ENCODE data around the gene MOCOS. TPM values are rescaled to one million over a fixed set of nuclear protein-coding genes. Genes with fewer than 3 reads are reported as not detected.

MOCOS gene
- 0.05 TPM in 2 replicates for total RNA-seq
- total RNA-seq (2013), result 0.05 TPM
- polyA plus RNA-seq, result 0.01 TPM in 1 of 2 replicates, not detected in the other
- 0.14 TPM in 1 of 2 replicates, not detected in the other for polyA minus RNA-seq

DNA sequence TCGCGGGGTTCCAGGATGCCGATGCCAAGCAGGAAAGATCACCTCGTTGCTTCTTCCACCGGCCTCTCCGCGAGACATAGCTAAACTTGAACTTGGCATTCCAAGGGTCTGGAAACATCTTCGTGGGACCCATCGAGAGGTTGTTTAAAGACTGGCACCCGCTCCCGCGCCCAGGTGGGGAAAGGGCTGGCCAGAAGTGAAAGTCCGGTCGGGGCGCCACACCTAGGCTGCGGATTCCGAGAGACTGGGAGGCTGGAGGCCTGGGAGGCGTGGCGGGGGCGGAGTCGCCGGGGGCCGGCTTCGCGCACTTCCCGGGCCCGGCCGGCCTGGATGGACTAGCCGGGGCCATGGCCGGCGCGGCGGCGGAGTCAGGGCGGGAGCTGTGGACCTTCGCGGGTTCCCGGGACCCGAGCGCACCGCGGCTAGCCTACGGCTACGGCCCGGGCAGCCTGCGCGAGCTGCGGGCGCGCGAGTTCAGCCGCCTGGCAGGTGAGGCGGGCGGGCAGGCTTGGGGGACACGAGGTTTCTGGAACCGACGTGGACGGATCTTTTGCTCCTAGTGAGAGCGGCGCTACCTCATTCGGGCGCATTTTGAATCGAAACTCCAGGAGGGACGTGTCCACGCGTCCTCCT is at the start of gene MOCOS:
Gene MOCOS (plus strand): TSS at position 305 of the 633 bp plus-strand sequence. CDS start 43 bp downstream, at position 348.
- H3K4me2 ChIP-seq (replicated peaks; ENCODE audit: low read depth, low read length, poor library complexity, severe bottlenecking), result peak within 1 kb of the TSS; percentile 99
- H3K27ac Mint-ChIP-seq, result no peak within 1 kb of the TSS
- peak within 1 kb of the TSS; percentile 53 to 92 (median 66) for H3K4me3 ChIP-seq (ENCODE audit: control extremely low read depth in 1 of 5, extremely low read depth in 1 of 5, insufficient read depth in 1 of 5, low read depth in 2 of 5, low read length in 4 of 5)
- TF ChIP-seq EZH2 (IDR thresholded peaks at IDR 0.05; ENCODE audit: borderline replicate concordance, insufficient read depth, low read depth, low read length, poor library complexity, severe bottlenecking), result no peak
- TF ChIP-seq, protein P1, sequence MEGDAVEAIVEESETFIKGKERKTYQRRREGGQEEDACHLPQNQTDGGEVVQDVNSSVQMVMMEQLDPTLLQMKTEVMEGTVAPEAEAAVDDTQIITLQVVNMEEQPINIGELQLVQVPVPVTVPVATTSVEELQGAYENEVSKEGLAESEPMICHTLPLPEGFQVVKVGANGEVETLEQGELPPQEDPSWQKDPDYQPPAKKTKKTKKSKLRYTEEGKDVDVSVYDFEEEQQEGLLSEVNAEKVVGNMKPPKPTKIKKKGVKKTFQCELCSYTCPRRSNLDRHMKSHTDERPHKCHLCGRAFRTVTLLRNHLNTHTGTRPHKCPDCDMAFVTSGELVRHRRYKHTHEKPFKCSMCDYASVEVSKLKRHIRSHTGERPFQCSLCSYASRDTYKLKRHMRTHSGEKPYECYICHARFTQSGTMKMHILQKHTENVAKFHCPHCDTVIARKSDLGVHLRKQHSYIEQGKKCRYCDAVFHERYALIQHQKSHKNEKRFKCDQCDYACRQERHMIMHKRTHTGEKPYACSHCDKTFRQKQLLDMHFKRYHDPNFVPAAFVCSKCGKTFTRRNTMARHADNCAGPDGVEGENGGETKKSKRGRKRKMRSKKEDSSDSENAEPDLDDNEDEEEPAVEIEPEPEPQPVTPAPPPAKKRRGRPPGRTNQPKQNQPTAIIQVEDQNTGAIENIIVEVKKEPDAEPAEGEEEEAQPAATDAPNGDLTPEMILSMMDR (IDR thresholded peaks at IDR 0.05), result no peak
- ChIA-PET CTCF (interaction anchor here (1.3 kb wide), 1 partner anchor 91 kb away, joined by 3 read pairs; no protein-coding TSS in a partner anchor), POLR2A (no interaction called here)
- intact Hi-C loops (cut with micrococcal nuclease), result no loop called here
- H3K9me3 Mint-ChIP-seq (ENCODE audit: insufficient read depth), result no peaks in the 10 kb centered on the region
- peak within 1 kb of the TSS; percentile 89 for H2AFZ ChIP-seq (ENCODE audit: insufficient read depth, low read depth, low read length, poor library complexity, severe bottlenecking)
- peaks cover 0 to 22% (median 10%) of the 10 kb centered on the region in 4 experiments for H3K27me3 ChIP-seq (replicated peaks in 1 of 4; ENCODE audit: control extremely low read depth in 1 of 4, control insufficient read depth in 3 of 4, insufficient read depth in 4 of 4, low read length in 3 of 4)
- peaks cover 0 to 11% (median 0%) of the 10 kb centered on the region in 3 donors for H3K9me3 ChIP-seq (ENCODE audit: control extremely low read depth in 1 of 3, control insufficient read depth in 2 of 3, insufficient read depth in 1 of 3, low read length in 2 of 3)
- DNase-seq (peak; percentile 56), ATAC-seq (ENCODE audit: low read depth) (peak; percentile 70)
- H3K9ac ChIP-seq (ENCODE audit: low read length), result peak within 1 kb of the TSS; percentile 83
- under 1% methylated on average over 66 of the region's 66 CpGs for WGBS (ENCODE audit: insufficient coverage)
- H3K36me3 ChIP-seq (replicated peaks in 1 of 2; ENCODE audit: control extremely low read depth in 1 of 2, control insufficient read depth in 1 of 2, extremely low read depth in 1 of 2, insufficient read depth in 2 of 2, low read length in 1 of 2), result no peaks in the 10 kb centered on the region
- peaks cover 36% of the 10 kb centered on the region for H3K4me1 Mint-ChIP-seq
- H4K20me1 ChIP-seq (ENCODE audit: control insufficient read depth, insufficient read depth, low read length, poor library complexity, severe bottlenecking), result no peaks in the 10 kb centered on the region
- no peaks in the 10 kb centered on the region for H3K79me2 ChIP-seq (ENCODE audit: control insufficient read depth, insufficient read depth, low read length)
- H3K27ac ChIP-seq (ENCODE audit: low read length in 2 of 2), result peak within 1 kb of the TSS in 1 of 2 donors; percentile 50
- H3K27me3 Mint-ChIP-seq, result peaks cover 31% of the 10 kb centered on the region
- H3K4me3 Mint-ChIP-seq, result peak within 1 kb of the TSS; percentile 88
- H3K4me1 ChIP-seq (ENCODE audit: control insufficient read depth in 2 of 2, insufficient read depth in 2 of 2, low read length in 2 of 2), result peaks cover 26 to 31% of the 10 kb centered on the region in 2 donors

DNA sequence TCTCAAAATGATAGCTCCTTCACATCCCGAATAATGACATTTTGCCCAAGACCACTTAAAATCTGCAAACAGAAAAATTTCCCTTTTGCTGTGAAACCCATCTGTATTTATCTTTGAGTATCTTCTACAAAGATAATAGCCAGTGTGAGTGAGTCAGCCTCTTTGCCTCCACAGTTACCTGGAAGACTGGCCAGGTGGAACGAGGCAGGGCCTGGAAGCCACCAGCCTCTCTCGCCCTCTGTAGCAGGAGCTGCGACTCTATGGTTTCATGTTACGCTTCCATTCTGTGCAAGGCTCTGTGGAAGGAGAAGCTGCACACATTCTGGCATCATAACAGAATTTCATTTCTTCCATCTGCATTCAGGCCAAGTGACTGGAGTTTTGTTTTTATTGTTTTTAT is 48.1 kb upstream of the MOCOS start:
- TF ChIP-seq, protein P1 (IDR thresholded peaks at IDR 0.05), result no peak
- no peak for TF ChIP-seq EZH2 (IDR thresholded peaks at IDR 0.05; ENCODE audit: borderline replicate concordance, insufficient read depth, low read depth, low read length, poor library complexity, severe bottlenecking)
- POLR2A ChIA-PET, result no interaction called here
- 100% methylated on average over 4 of the region's 5 CpGs for WGBS (ENCODE audit: insufficient coverage)
- CTCF ChIA-PET, result interaction anchor here (1.0 to 1.5 kb wide), 2 partner anchors 44 to 122 kb away, joined by 3 to 4 read pairs; no protein-coding TSS in a partner anchor
- Mint-ChIP-seq H3K27ac (no peak overlapping the region), H3K9me3 (ENCODE audit: insufficient read depth) (no peaks in the 10 kb centered on the region), H3K4me3 (no peak overlapping the region), H3K4me1 (peaks cover 8% of the 10 kb centered on the region), H3K27me3 (no peaks in the 10 kb centered on the region)
- H3K9me3 ChIP-seq (ENCODE audit: control extremely low read depth in 1 of 3, control insufficient read depth in 2 of 3, insufficient read depth in 1 of 3, low read length in 2 of 3), result no peaks in the 10 kb centered on the region
- no peak overlapping the region for H3K27ac ChIP-seq (ENCODE audit: low read length in 2 of 2)
- H3K4me2 ChIP-seq (replicated peaks; ENCODE audit: low read depth, low read length, poor library complexity, severe bottlenecking), result no peak overlapping the region
- H3K4me3 ChIP-seq (ENCODE audit: control extremely low read depth in 1 of 5, extremely low read depth in 1 of 5, insufficient read depth in 1 of 5, low read depth in 2 of 5, low read length in 4 of 5), result no peak overlapping the region
- H3K4me1 ChIP-seq (ENCODE audit: control insufficient read depth in 2 of 2, insufficient read depth in 2 of 2, low read length in 2 of 2), result no peaks in the 10 kb centered on the region
- peaks cover 1 to 68% of the 10 kb centered on the region in 2 experiments for H3K36me3 ChIP-seq (replicated peaks in 1 of 2; ENCODE audit: control extremely low read depth in 1 of 2, control insufficient read depth in 1 of 2, extremely low read depth in 1 of 2, insufficient read depth in 2 of 2, low read length in 1 of 2)
- intact Hi-C loops (cut with micrococcal nuclease), result no loop called here
- H3K79me2 ChIP-seq (ENCODE audit: control insufficient read depth, insufficient read depth, low read length), result peaks cover 13% of the 10 kb centered on the region
- DNase-seq, result no peak
- H3K27me3 ChIP-seq (replicated peaks in 1 of 4; ENCODE audit: control extremely low read depth in 1 of 4, control insufficient read depth in 3 of 4, insufficient read depth in 4 of 4, low read length in 3 of 4), result no peaks in the 10 kb centered on the region
- ATAC-seq (ENCODE audit: low read depth), result no peak
- H4K20me1 ChIP-seq (ENCODE audit: control insufficient read depth, insufficient read depth, low read length, poor library complexity, severe bottlenecking), result peaks cover 30% of the 10 kb centered on the region
- H2AFZ ChIP-seq (ENCODE audit: insufficient read depth, low read depth, low read length, poor library complexity, severe bottlenecking), result no peak overlapping the region
- no peak overlapping the region for H3K9ac ChIP-seq (ENCODE audit: low read length)
